ENCODE data around the gene SRBD1. TPM values are rescaled to one million over a fixed set of nuclear protein-coding genes. Genes with fewer than 3 reads are reported as not detected.

Gene SRBD1
- total RNA-seq, 5 donors from 2014 or later (not counting 1 experiment from before 2014, with no cell fraction given) = 16.1 to 22.8 (median 20.7) TPM

- ChIA-PET POLR2A (no interaction called here), CTCF (interaction anchor here in 1 of 2 donors (0.7 kb wide), 1 partner anchor 46 kb away, joined by 3 read pairs; no protein-coding TSS in a partner anchor)
- H3K27ac ChIP-seq (ENCODE audit: low read length) = no peak overlapping the region
- H3K27ac Mint-ChIP-seq = no peak overlapping the region
- DNase-seq = no peak
- H3K4me1 Mint-ChIP-seq = no peaks in the 10 kb centered on the region
- no peaks in the 10 kb centered on the region for H3K27me3 Mint-ChIP-seq
- no peak overlapping the region for H3K4me3 Mint-ChIP-seq
- WGBS (ENCODE audit: insufficient coverage) = no CpG with 5 or more reads among the region's 1 CpG
- H3K9me3 Mint-ChIP-seq = no peaks in the 10 kb centered on the region
- ATAC-seq (replicated peaks in 1 of 4) = no peak
- H3K9me3 ChIP-seq = no peaks in the 10 kb centered on the region
- H3K4me3 ChIP-seq (ENCODE audit: control insufficient read depth in 1 of 2, extremely low read depth in 1 of 2, low read length in 1 of 2) = no peak overlapping the region
- peaks cover 6 to 21% of the 10 kb centered on the region in 2 donors for H3K36me3 ChIP-seq (ENCODE audit: control insufficient read depth in 2 of 2, extremely low read depth in 1 of 2, insufficient read depth in 1 of 2, low read length in 1 of 2)
- H3K4me1 ChIP-seq (ENCODE audit: control insufficient read depth in 1 of 2, extremely low read depth in 1 of 2, insufficient read depth in 2 of 2, low read length in 2 of 2) = no peaks in the 10 kb centered on the region
- no peaks in the 10 kb centered on the region for H3K27me3 ChIP-seq (replicated peaks in 1 of 2; ENCODE audit: control insufficient read depth in 2 of 2, extremely low read depth in 1 of 2, insufficient read depth in 2 of 2, low read length in 1 of 2)
- peaks cover 38% of the 10 kb centered on the region for H3K36me3 Mint-ChIP-seq
Measured at GRCh38 chr2:45409677-45410076, 201.4 kb downstream of the SRBD1 start.

GRCh38 chr2:45406621-45407020, 204.4 kb downstream of the SRBD1 start:
- DNase-seq (no peak), ATAC-seq (replicated peaks in 1 of 4) (no peak)
- ChIA-PET CTCF (no interaction called here), POLR2A (interaction anchor here in 1 of 2 donors (0.7 kb wide), 1 partner anchor 14 kb away, joined by 3 read pairs; no protein-coding TSS in a partner anchor)
- Histone ChIP-seq H3K36me3 (ENCODE audit: control insufficient read depth in 2 of 2, extremely low read depth in 1 of 2, insufficient read depth in 1 of 2, low read length in 1 of 2) (peaks cover 6 to 10% of the 10 kb centered on the region in 2 donors), H3K9me3 (no peaks in the 10 kb centered on the region), H3K27ac (ENCODE audit: low read length) (no peak overlapping the region), H3K27me3 (replicated peaks in 1 of 2; ENCODE audit: control insufficient read depth in 2 of 2, extremely low read depth in 1 of 2, insufficient read depth in 2 of 2, low read length in 1 of 2) (no peaks in the 10 kb centered on the region), H3K4me1 (ENCODE audit: control insufficient read depth in 1 of 2, extremely low read depth in 1 of 2, insufficient read depth in 2 of 2, low read length in 2 of 2) (no peaks in the 10 kb centered on the region), H3K4me3 (ENCODE audit: control insufficient read depth in 1 of 2, extremely low read depth in 1 of 2, low read length in 1 of 2) (no peak overlapping the region)
- peaks cover 43% of the 10 kb centered on the region for H3K36me3 Mint-ChIP-seq
- no CpG with 5 or more reads among the region's 2 CpGs for WGBS (ENCODE audit: insufficient coverage)
- no peaks in the 10 kb centered on the region for H3K9me3 Mint-ChIP-seq
- H3K27ac Mint-ChIP-seq = no peak overlapping the region
- H3K27me3 Mint-ChIP-seq = no peaks in the 10 kb centered on the region
- no peak overlapping the region for H3K4me3 Mint-ChIP-seq
- no peaks in the 10 kb centered on the region for H3K4me1 Mint-ChIP-seq

DNA sequence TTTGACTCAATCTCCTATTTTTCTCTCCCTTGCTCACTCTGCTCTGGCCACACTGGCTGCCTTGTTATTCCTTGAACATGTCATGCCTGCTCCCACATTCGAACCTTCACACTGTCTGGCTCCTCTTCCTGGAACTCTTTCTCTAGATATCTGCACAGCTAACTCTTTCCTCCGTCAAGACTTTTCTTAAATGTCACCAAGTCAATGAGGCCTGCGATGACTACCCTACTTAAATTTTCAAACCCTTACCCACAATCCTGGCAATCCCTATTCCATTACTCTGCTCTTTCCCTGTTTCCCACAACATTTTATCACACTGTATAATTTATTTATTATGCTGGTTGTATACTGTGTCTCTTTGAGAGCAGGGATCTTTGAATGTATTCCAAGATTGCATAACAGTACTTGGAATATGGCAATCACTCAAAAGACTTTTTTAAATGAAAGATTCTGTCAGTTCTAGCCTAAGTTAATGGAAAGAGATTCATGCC, 206.2 kb downstream of the SRBD1 start:
- ATAC-seq (replicated peaks in 1 of 4) (no peak), DNase-seq (no peak)
- CTCF ChIA-PET = no interaction called here
- WGBS (ENCODE audit: insufficient coverage) = 89% methylated on average over 2 of the region's 3 CpGs
- Mint-ChIP-seq H3K27ac (no peak overlapping the region), H3K27me3 (no peaks in the 10 kb centered on the region), H3K4me1 (no peaks in the 10 kb centered on the region), H3K9me3 (no peaks in the 10 kb centered on the region), H3K4me3 (no peak overlapping the region), H3K36me3 (peaks cover 40% of the 10 kb centered on the region)
- Histone ChIP-seq H3K27ac (ENCODE audit: low read length) (no peak overlapping the region), H3K4me1 (ENCODE audit: control insufficient read depth in 1 of 2, extremely low read depth in 1 of 2, insufficient read depth in 2 of 2, low read length in 2 of 2) (no peaks in the 10 kb centered on the region), H3K27me3 (replicated peaks in 1 of 2; ENCODE audit: control insufficient read depth in 2 of 2, extremely low read depth in 1 of 2, insufficient read depth in 2 of 2, low read length in 1 of 2) (no peaks in the 10 kb centered on the region), H3K9me3 (no peaks in the 10 kb centered on the region), H3K36me3 (ENCODE audit: control insufficient read depth in 2 of 2, extremely low read depth in 1 of 2, insufficient read depth in 1 of 2, low read length in 1 of 2) (peaks cover 0 to 9% of the 10 kb centered on the region in 2 donors), H3K4me3 (ENCODE audit: control insufficient read depth in 1 of 2, extremely low read depth in 1 of 2, low read length in 1 of 2) (no peak overlapping the region)
- POLR2A ChIA-PET = no interaction called here

DNA sequence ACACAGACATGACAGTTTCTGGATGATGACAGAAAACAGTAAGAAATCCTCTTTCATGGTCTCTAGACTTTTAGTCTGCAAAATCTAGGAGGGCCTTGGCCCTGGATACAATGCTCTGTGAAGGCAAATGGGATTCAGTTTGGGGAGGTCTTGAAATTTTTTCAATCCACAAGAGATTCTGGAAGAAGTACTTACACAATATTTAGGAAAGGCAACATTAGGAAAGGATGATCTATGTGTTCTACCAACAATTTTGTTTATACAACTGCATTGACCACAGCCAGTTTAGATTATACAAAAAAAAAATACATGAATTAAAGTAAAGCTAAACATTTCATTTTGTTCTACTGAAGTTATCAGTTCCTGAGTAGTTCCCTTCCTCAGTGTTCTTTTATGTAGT, 208.0 kb downstream of the SRBD1 start:
- H3K36me3 ChIP-seq (ENCODE audit: control insufficient read depth in 2 of 2, extremely low read depth in 1 of 2, insufficient read depth in 1 of 2, low read length in 1 of 2) = peaks cover 0 to 9% of the 10 kb centered on the region in 2 donors
- no peak overlapping the region for H3K4me3 Mint-ChIP-seq
- CTCF ChIA-PET = no interaction called here
- peaks cover 32% of the 10 kb centered on the region for H3K36me3 Mint-ChIP-seq
- H3K4me3 ChIP-seq (ENCODE audit: control insufficient read depth in 1 of 2, extremely low read depth in 1 of 2, low read length in 1 of 2) = no peak overlapping the region
- H3K4me1 Mint-ChIP-seq = no peaks in the 10 kb centered on the region
- ATAC-seq (replicated peaks in 1 of 4) (no peak), DNase-seq (no peak)
- POLR2A ChIA-PET = no interaction called here
- H3K9me3 ChIP-seq = no peaks in the 10 kb centered on the region
- H3K27me3 Mint-ChIP-seq = no peaks in the 10 kb centered on the region
- no peak overlapping the region for H3K27ac ChIP-seq (ENCODE audit: low read length)
- no peak overlapping the region for H3K27ac Mint-ChIP-seq
- H3K4me1 ChIP-seq (ENCODE audit: control insufficient read depth in 1 of 2, extremely low read depth in 1 of 2, insufficient read depth in 2 of 2, low read length in 2 of 2) = no peaks in the 10 kb centered on the region
- no peaks in the 10 kb centered on the region for H3K9me3 Mint-ChIP-seq
- H3K27me3 ChIP-seq (replicated peaks in 1 of 2; ENCODE audit: control insufficient read depth in 2 of 2, extremely low read depth in 1 of 2, insufficient read depth in 2 of 2, low read length in 1 of 2) = no peaks in the 10 kb centered on the region

GRCh38 chr2:45401431-45401922, 209.6 kb downstream of the SRBD1 start:
- Histone ChIP-seq H3K36me3 (ENCODE audit: control insufficient read depth in 2 of 2, extremely low read depth in 1 of 2, insufficient read depth in 1 of 2, low read length in 1 of 2) (peaks cover 0 to 9% of the 10 kb centered on the region in 2 donors), H3K27me3 (replicated peaks in 1 of 2; ENCODE audit: control insufficient read depth in 2 of 2, extremely low read depth in 1 of 2, insufficient read depth in 2 of 2, low read length in 1 of 2) (no peaks in the 10 kb centered on the region), H3K9me3 (no peaks in the 10 kb centered on the region), H3K4me3 (ENCODE audit: control insufficient read depth in 1 of 2, extremely low read depth in 1 of 2, low read length in 1 of 2) (no peak overlapping the region), H3K4me1 (ENCODE audit: control insufficient read depth in 1 of 2, extremely low read depth in 1 of 2, insufficient read depth in 2 of 2, low read length in 2 of 2) (no peaks in the 10 kb centered on the region), H3K27ac (ENCODE audit: low read length) (no peak overlapping the region)
- H3K36me3 Mint-ChIP-seq = peaks cover 29% of the 10 kb centered on the region
- no peaks in the 10 kb centered on the region for H3K4me1 Mint-ChIP-seq
- CTCF ChIA-PET = no interaction called here
- H3K4me3 Mint-ChIP-seq = no peak overlapping the region
- H3K27me3 Mint-ChIP-seq = no peaks in the 10 kb centered on the region
- POLR2A ChIA-PET = no interaction called here
- H3K9me3 Mint-ChIP-seq = no peaks in the 10 kb centered on the region
- no peak for DNase-seq
- no peak for ATAC-seq (replicated peaks in 1 of 4)
- H3K27ac Mint-ChIP-seq = no peak overlapping the region
- WGBS (ENCODE audit: insufficient coverage) = 93% methylated on average over 3 of the region's 5 CpGs

GRCh38 chr2:45399040-45399784, 211.9 kb downstream of the SRBD1 start:
- no peaks in the 10 kb centered on the region for H3K27me3 Mint-ChIP-seq
- Histone ChIP-seq H3K27ac (ENCODE audit: low read length) (no peak overlapping the region), H3K27me3 (replicated peaks in 1 of 2; ENCODE audit: control insufficient read depth in 2 of 2, extremely low read depth in 1 of 2, insufficient read depth in 2 of 2, low read length in 1 of 2) (no peaks in the 10 kb centered on the region), H3K36me3 (ENCODE audit: control insufficient read depth in 2 of 2, extremely low read depth in 1 of 2, insufficient read depth in 1 of 2, low read length in 1 of 2) (peaks cover 0 to 10% of the 10 kb centered on the region in 2 donors), H3K4me3 (ENCODE audit: control insufficient read depth in 1 of 2, extremely low read depth in 1 of 2, low read length in 1 of 2) (no peak overlapping the region), H3K9me3 (no peaks in the 10 kb centered on the region), H3K4me1 (ENCODE audit: control insufficient read depth in 1 of 2, extremely low read depth in 1 of 2, insufficient read depth in 2 of 2, low read length in 2 of 2) (no peaks in the 10 kb centered on the region)
- no peak overlapping the region for H3K27ac Mint-ChIP-seq
- ChIA-PET CTCF (interaction anchor here in 1 of 2 donors (1.2 kb wide), 1 partner anchor 380 kb away, joined by 3 read pairs; no protein-coding TSS in a partner anchor), POLR2A (no interaction called here)
- H3K36me3 Mint-ChIP-seq = peaks cover 38% of the 10 kb centered on the region
- H3K9me3 Mint-ChIP-seq = no peaks in the 10 kb centered on the region
- H3K4me1 Mint-ChIP-seq = no peaks in the 10 kb centered on the region
- H3K4me3 Mint-ChIP-seq = no peak overlapping the region
- DNase-seq (no peak), ATAC-seq (replicated peaks in 1 of 4) (no peak)
- WGBS (ENCODE audit: insufficient coverage) = no CpG with 5 or more reads among the region's 3 CpGs

Data from T-cell (primary cell).